PFSK-1 (cell line): ENCODE measurements around the gene NFE2L1.

Experiments
- FOXP2 ChIP-seq: optimal IDR thresholded peaks from 2 replicates; pipeline ENCODE3; 2011; ENCODE audit warnings: borderline replicate concordance, control low read depth, inconsistent platforms; ENCODE audit not compliant: insufficient read depth; ENCODE audit errors: extremely low read length, extremely low read depth
- POLR2AphosphoS5 ChIP-seq: IDR thresholded peaks from 2 replicates; pipeline ENCODE4 v1.6.1; 2012; ENCODE audit warnings: low read depth, mild to moderate bottlenecking, control low read depth, low read length, moderate library complexity
- REST ChIP-seq, 2 experiments: IDR thresholded peaks; 2 replicates each; pipeline versions ENCODE4 v1.6.1 to v1.8.0; 2011 to 2012; ENCODE audit warnings: low read depth in 2 of 2, low read length in 2 of 2, control low read depth in 1 of 2, inconsistent platforms in 1 of 2, mild to moderate bottlenecking in 1 of 2, moderate library complexity in 1 of 2; ENCODE audit not compliant: insufficient read depth in 1 of 2
- SIN3A ChIP-seq: IDR thresholded peaks from 2 replicates; pipeline ENCODE4 v1.6.1; 2012; ENCODE audit warnings: mild to moderate bottlenecking, low read length, moderate library complexity, borderline replicate concordance; ENCODE audit not compliant: insufficient read depth
- TAF1 ChIP-seq: IDR thresholded peaks from 2 replicates; pipeline ENCODE4 v1.6.1; 2012; ENCODE audit warnings: low read length, control low read depth, borderline replicate concordance; ENCODE audit not compliant: insufficient read depth

The NFE2L1 gene

GRCh38 chr17:48093341-48094045 is 45.3 kb downstream of the NFE2L1 start:
- TF ChIP-seq SIN3A: no peak
- no peak for TF ChIP-seq FOXP2
- TF ChIP-seq REST (IDR thresholded peaks at IDR 0.05; ENCODE audit: insufficient read depth in 1 of 2, low read depth in 2 of 2, low read length in 2 of 2): no peak
- no peak for TF ChIP-seq TAF1
- no peak for TF ChIP-seq POLR2AphosphoS5

- TF ChIP-seq TAF1: no peak
- no peak for TF ChIP-seq FOXP2
- TF ChIP-seq POLR2AphosphoS5: no peak
- no peak for TF ChIP-seq SIN3A
- no peak for TF ChIP-seq REST (IDR thresholded peaks at IDR 0.05; ENCODE audit: insufficient read depth in 1 of 2, low read depth in 2 of 2, low read length in 2 of 2)
Measured at GRCh38 chr17:48095611-48096010, 47.5 kb downstream of the NFE2L1 start.

GRCh38 chr17:48100160-48100559 is 52.0 kb downstream of the NFE2L1 start:
- TF ChIP-seq TAF1 (no peak), POLR2AphosphoS5 (no peak), SIN3A (no peak)

GRCh38 chr17:48100591-48101011 is 52.4 kb downstream of the NFE2L1 start:
- TF ChIP-seq REST (IDR thresholded peaks at IDR 0.05; ENCODE audit: insufficient read depth in 1 of 2, low read depth in 2 of 2, low read length in 2 of 2) (no peak), FOXP2 (no peak), SIN3A (no peak), TAF1 (no peak), POLR2AphosphoS5 (no peak)

- TF ChIP-seq FOXP2 (peak; percentile 65), POLR2AphosphoS5 (peak; percentile 78), SIN3A (peak; percentile 10; the same call in 1 of the 2 replicates), REST (IDR thresholded peaks at IDR 0.05; ENCODE audit: insufficient read depth in 1 of 2, low read depth in 2 of 2, low read length in 2 of 2) (no peak), TAF1 (peak; percentile 57; the same call in 1 of the 2 replicates)
Measured at GRCh38 chr17:48101012-48101720, 53.0 kb downstream of the NFE2L1 start, which contains the start of gene CBX1. CBX1 (minus strand) TSS chr17:48101478; CDS start chr17:48077004, 24,474 bp downstream.
